HG03139 (cell line): ENCODE measurements around the gene KIAA1191.
A peak's percentile ranks its signal among the peaks of the same experiment; 100 is the strongest.

Source experiments
- ATAC-seq: cut with Tn5 transposase; IDR thresholded peaks from one replicate; pipeline ENCODE4 v1.9.1; 2021; ENCODE audit not compliant: unreplicated experiment

KIAA1191 gene

DNA sequence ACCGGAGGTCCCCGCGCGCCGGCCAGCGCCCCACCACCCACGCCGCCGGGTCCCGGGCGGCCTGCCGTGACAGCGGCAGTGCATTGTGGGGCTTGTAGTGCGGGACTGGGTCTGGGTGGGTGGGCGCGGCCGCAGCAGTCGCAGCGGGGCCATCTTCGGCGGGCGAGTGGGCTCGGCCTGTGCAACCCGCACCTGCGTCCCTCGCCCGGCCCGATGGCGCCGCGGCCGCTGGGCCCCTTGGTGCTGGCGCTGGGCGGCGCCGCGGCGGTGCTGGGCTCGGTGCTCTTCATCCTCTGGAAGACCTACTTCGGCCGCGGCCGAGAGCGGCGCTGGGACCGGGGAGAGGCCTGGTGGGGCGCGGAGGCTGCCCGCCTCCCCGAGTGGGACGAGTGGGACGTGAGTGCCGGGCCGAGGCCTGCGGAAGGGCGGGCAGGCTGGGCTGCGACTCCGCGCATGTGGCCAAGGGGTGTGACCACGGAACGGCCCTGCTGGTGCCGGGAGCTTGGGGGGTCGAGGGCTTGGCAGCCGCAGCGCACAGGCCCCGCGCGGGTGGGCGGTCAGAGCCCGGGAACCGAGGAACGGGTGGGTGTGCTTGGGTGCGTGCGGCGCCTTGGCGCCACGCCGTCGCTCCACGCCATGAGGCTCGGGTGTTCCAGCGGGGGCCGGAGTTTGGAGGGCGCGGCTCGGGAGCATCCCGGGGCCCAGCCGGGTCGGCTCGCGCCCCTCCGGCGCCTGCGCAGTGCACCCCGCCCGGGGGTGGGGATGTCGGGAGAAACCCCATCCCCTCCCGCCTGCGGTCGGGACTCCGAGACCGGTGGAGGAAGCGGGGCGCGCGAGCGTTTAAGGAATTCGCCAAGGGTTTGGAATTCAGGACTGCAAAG is 4.0 kb upstream of the KIAA1191 start, which contains the start of gene ARL10:
TSS of gene ARL10 (plus strand) at position 137 of the 881 bp plus-strand sequence. CDS start at position 214, 77 bp downstream.
- no peak for ATAC-seq

DNA sequence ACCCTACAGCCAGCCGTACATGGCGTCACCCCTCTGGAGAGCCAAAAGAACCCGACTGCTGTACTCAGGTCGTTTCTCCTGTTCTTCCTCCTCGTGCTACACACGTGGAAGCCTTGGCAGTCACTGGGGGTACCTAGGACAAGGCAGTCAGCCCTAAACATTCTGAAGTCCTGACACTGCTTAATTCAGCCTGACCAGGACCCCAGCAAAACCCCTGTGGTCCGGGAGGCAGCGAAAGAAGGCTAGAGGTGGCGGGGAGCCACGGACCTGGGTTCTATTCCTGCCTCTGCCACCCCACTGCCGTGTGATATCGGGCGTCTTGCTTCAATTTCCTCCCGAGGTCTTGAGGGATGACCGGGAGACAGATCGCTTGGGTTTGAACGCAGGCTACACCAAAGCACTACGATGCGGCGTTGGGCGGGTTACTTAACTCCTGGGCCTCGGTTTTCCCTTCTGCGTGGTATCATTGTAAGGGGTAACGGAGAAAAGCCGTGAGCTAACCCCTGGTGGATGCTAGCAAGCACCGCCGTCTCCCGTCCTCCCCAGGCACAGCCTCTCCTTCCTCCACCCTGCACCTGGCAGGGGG is 3.3 kb upstream of the KIAA1191 start:
- no peak for ATAC-seq

GRCh38 chr5:176362233-176362490 is 598 bp upstream of the KIAA1191 start:
- peak; percentile 16 for ATAC-seq

DNA sequence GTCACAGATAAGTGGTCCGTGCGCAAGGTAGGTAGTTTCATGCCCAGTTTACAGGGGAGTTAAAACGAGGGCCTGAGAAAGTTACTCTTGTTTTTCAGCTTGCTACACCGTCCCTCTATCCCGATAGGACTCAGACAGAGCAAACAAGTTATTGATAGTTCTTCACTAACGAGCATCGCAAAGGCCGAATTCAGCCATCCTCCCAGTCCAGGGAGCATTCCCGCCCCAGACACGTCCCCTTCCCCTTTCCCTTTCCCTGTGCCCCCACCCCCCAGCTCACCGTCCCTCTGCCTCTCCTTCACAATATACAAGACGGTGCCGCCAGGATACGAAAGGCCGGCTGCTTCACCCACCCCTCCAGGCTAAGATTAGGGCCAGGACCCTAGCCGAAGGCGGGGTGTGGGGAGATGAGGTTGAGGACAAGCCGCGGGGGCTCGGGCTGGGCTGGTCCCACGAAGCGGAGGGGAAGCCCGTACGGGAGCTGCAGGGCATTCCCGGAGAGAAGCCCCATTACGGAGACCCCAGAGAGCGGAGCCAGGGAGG is 599 bp downstream of the KIAA1191 start:
- ATAC-seq: peak; percentile 5

GRCh38 chr5:176359658-176360057 is 1.9 kb downstream of the KIAA1191 start:
- no peak for ATAC-seq

DNA sequence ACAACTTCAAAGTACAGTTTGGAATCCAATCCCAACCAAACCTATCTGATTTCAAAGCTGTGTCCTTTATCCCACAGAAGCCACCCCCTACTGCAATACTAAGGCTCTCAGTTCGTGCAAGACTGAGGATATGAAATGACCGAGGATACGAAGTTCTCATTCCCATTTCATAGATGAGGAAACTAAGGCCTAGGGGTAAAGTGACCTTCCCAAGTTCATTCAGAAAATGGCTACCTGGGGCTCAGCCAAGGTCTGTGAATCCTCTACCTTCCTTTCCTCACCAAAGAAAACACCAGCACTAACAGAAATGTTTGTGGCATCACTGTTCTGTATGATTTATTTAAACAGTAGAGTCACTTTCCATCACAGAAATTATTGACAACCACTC is 5.4 kb downstream of the KIAA1191 start:
- ATAC-seq: no peak

GRCh38 chr5:176355400-176356178 is 6.0 kb downstream of the KIAA1191 start:
- no peak for ATAC-seq

- ATAC-seq: no peak
These were observed 8.0 kb downstream of the KIAA1191 start for GRCh38 chr5:176353533-176353932.

DNA sequence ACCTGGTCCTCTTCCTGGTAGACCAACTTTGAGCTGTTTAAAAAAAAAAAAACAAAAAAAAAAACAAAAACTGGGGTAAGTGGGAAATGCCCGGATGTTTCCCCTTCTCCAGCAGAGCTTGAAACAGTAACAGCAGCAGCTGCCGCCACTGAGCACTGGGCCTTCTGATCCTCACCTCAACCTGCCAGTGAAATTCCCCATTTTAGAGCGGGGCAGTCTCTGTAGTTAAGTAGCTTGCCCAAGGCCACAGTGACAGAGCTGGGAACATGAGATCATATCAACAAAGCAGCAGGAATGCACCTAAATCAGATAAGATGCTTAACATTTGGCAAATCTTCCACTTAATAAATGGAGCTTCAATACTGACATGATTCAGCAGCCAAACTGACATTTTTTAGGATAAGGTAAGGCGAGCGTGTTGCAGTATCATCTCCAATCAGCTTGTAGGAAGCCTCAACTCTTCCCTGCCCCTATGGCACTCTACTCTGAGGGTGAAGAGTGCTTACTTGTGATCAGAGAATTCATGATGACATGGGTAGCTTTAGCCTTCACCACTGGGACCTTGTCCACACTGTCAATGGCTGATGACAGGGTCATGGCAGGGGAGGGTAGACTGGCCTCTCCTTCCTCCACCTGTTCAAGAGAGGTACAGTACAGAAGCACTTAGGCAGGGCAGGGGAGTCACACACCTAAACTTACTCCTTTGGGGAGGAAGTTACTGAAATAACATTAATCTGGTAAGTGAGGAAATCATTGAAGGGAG is 9.3 kb downstream of the KIAA1191 start:
- no peak for ATAC-seq

- ATAC-seq: no peak
These were observed 11.1 kb downstream of the KIAA1191 start for GRCh38 chr5:176350416-176350815.

DNA sequence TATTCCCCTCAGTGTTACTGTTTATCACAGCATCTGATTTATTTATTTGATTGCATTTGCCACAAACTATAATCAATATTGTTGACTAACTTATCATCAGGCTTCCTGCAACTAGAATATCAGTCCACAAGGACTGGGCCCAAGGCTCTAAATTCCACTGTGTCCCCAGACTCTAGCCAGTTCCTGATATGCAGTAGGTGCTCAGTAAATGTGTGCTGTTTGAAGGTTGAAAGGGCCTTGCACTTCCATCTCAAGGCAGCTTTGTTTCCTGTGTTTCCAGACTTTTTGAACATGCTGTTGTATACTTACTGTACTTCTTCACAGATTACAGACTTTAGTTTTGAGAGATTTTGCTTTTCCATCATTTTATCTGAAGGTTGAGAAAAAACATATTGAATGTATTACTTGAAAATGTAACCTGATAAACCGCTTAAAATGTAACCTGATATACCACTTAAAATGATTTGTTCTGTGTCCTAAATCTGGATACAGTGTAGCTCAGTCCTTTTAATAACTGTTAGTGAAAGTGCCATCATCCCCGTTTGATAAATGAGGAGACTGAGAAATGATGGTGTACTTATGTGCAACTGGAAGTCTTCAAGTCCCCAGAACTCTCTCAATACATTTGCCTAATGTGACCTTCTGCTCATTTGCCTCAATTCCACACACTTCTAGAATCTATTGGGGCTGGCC is 18.7 kb downstream of the KIAA1191 start:
- ATAC-seq: no peak

- no peak for ATAC-seq
These were observed 19.4 kb downstream of the KIAA1191 start for GRCh38 chr5:176342158-176342483.

DNA sequence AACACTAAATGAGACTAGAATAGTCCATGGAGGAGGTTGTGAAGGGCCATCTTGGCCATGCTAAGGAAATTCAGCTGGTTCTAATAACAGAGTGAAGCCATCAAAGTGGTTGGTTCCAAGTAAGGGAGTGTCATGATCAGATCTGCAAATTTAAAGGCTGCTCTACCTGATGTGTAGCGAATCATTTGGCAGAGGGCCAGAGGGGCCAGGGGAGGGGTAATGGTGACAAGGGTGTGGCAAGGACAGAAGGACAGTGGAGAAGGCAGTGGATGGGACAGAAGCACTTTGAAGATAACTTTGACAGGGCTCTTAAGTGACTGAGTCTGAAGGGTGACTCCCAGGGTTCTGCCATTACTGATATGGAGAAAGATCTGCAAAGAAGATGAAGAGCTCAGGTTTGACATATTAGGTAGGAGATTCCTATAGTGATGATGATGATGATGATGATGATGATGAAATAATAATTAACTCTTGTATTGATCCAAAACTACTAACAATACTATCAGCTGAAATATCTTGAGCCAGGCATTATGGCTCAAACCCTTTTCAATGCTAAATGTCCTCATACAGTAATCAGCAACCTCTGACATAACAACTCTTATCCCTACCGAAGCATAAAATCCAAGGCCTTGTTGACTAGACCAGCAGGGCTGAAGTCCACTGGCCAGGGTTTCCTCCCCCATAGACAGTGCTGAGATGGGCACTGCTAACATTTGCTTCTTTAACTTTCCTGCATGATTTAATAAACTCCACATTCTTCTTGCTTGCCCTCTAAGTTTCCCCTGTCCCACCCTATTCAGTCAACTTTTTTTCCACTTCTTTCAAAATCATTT is 20.0 kb downstream of the KIAA1191 start:
- no peak for ATAC-seq

GRCh38 chr5:176339304-176339703 is 22.3 kb downstream of the KIAA1191 start:
- ATAC-seq: no peak

DNA sequence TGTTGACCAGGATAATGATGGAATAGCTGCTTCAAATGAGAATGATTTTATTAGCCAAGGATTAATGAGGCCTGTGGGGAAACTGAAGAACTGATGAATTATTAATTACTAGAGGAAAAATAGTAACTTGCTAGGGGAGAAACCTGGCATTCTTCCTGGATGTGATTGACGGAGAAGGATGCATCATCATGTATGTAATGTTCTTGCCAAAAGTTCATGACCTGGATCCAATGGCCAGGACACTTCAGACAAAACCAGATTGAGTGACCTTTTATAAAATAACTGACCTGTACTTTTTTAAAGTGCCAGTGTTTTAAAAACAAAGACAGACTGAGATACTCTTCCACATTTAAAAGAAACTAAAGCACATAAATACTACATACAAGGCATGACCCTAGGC is 23.7 kb downstream of the KIAA1191 start:
- ATAC-seq: no peak

DNA sequence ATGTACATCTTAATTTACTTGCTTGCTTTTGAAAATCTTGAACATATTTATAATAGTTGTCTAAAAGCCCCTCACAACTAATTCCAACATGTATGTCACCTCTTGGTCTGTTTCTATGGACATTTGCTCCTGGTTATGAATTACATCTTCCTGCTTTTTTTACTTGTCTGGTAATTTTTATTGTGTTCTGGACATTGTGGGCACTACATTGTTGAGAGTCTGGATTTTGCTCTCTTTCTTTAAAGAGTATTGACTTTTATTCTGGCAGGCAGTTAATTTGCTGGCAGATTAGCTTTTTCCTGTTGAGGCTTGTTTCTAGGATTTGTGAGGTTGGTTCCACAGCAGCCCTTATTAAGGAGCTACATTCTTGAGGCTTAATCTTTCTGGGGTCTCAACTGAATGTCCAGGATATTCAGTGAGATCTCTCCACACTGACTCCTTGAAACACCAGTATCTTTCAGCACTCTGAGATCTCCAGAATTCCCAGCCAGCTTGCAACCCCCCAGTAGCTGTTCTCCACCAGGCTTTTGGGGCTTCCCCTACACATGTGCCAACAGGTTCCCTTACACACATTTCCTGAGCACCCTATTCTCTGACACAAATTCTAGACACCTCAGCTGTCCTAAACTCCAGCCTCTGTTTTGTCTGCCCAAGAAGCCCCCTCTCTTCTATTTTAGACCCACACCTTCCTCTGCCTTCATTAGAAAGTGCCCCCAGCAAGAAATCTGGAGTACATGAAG is 27.4 kb downstream of the KIAA1191 start:
- no peak for ATAC-seq

DNA sequence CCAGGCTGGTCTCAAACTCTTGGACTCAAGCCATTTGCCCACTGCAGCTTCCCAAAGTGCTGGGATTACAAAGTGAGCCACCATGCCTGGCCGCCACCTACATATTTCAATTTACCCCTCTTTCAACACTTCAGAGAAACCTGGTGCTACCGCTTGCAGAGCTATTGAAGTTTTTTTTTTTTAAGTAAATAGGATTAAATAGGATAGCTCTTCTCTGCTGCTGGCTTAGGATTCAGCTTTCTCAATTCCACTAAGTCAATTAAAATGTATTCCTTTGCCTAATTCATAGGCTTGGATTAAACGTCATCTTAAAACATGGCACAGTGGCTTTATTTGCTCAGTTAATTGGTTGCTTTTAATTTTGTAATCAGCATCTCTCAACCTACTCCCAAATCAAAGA is 41.0 kb downstream of the KIAA1191 start:
- no peak for ATAC-seq

DNA sequence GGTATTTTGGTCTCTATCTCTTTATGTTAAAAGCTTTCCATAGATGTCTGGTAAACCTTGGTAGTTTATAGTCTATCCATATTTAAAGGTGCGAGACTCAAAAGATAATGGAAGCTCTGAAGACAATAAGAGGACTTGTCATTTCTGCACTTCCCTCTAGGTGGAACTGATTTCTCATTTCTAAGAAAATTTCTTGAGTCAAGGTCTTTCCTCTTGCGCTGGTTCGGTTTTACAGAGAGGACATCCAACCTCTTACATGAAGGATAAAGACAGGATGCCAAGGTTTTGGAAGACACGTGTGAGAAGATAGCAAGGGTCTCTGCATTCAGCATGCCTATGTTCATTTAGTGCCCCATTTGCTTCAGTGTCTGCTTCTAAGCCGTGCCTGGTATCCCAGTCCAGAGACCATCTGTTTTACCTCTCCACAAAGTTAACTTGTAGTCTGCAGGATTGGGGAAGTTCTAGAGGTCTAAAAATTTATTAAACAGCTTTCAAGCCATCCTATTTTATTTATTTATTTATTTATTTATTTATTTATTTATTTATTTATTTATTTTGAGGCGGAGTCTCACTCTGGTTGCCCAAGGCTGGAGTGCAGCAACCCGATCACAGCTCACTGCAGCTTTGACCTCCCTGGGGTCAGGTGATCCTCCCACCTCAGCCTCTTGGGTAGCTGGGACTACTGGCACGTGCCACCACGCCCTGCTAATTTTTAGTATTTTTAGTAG is 41.6 kb downstream of the KIAA1191 start:
- ATAC-seq: no peak
